ENCODE results near the gene ASB1. TPM values are rescaled to one million over a fixed set of nuclear protein-coding genes. Genes with fewer than 3 reads are reported as not detected.

The ASB1 gene
- total RNA-seq, 1 donor from 2014 or later, result 29.7 TPM

GRCh38 chr2:238382381-238382781 is 44.3 kb upstream of the ASB1 start:
- TF ChIP-seq CTCF (conservative IDR thresholded peaks at IDR 0.05; ENCODE audit: low read depth, low read length), result no peak
- no peak overlapping the region for H3K4me3 ChIP-seq (ENCODE audit: low read depth, low read length)
- DNase-seq (ENCODE audit: low read depth), result no peak

DNA sequence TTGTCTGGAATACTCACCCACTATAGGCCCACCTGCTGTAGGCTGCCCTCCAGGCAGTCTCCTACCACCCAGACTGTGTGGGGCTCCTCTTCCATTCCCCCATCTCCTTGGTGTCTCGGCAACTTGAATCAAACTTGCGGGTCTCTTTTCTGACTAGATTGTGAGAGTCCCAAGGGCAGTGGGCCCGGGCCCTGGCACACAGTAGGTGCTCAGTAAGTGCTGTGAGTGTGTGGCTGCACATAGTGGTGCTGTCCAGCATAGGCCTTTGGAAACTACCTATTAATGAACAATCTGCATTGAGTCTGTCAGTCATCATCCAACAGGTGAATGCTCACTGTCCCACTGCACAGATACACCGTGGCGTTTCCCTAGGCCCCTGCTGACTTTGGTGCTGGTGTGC is 43.6 kb upstream of the ASB1 start:
- no peak overlapping the region for H3K4me3 ChIP-seq (ENCODE audit: low read depth, low read length)
- TF ChIP-seq CTCF (conservative IDR thresholded peaks at IDR 0.05; ENCODE audit: low read depth, low read length), result no peak
- no peak for DNase-seq (ENCODE audit: low read depth)

DNA sequence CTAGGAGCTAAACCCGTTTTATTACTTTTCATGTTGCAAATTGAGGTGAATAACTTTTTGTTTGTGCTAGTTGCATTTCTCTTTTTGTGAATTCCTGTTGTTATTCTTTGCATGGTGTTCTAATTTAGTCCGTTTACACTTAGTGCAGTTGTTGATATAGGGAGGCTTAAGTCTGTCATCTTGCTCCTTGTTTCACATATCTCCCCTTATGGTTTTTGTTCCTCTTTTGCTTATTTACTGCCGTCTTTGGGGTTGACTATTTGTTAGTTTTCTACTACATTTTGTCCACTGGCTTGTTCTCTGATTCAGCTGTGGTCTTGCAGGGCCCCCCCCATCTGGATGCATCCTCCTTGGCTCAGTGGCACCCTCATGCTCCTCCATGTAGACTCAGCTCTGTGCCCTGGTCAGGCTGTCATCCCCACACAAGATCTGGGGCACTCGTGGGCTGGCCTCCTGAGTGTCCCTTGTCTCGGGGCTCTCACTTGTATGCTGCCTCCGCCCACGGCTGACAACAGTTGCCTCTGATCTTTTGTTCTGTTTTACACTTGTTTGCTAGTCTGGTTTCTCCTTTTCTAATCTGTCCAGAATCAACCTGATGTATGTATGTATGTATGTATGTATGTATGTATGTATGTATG is 42.9 kb upstream of the ASB1 start:
- no peak for DNase-seq (ENCODE audit: low read depth)
- no peak overlapping the region for H3K4me3 ChIP-seq (ENCODE audit: low read depth, low read length)
- no peak for TF ChIP-seq CTCF (conservative IDR thresholded peaks at IDR 0.05; ENCODE audit: low read depth, low read length)

GRCh38 chr2:238387332-238387731 is 39.4 kb upstream of the ASB1 start:
- H3K4me3 ChIP-seq (ENCODE audit: low read depth, low read length), result no peak overlapping the region
- no peak for TF ChIP-seq CTCF (conservative IDR thresholded peaks at IDR 0.05; ENCODE audit: low read depth, low read length)
- no peak for DNase-seq (ENCODE audit: low read depth)

- no peak for TF ChIP-seq CTCF (conservative IDR thresholded peaks at IDR 0.05; ENCODE audit: low read depth, low read length)
Observed at GRCh38 chr2:238388794-238389193, 37.9 kb upstream of the ASB1 start.

GRCh38 chr2:238389988-238390589 is 36.6 kb upstream of the ASB1 start:
- no peak overlapping the region for H3K4me3 ChIP-seq (ENCODE audit: low read depth, low read length)
- no peak for DNase-seq (ENCODE audit: low read depth)
- no peak for TF ChIP-seq CTCF (conservative IDR thresholded peaks at IDR 0.05; ENCODE audit: low read depth, low read length)

More at GRCh38 chr2:238388794-238389193, 37.9 kb upstream of the ASB1 start:
- no peak overlapping the region for H3K4me3 ChIP-seq (ENCODE audit: low read depth, low read length)
- DNase-seq (ENCODE audit: low read depth), result no peak

Measured in epithelial cell of proximal tubule (primary cell).